RWPE1 (cell line): ENCODE measurements around the gene MYLK4.

Experiments
- CTCF ChIA-PET: fragments of 350-600 bp; sonication (Branson Sonifier 250); formaldehyde crosslinking; extraction: SDS; loops from one replicate; lab custom pipeline; 2021; lab: Yijun Ruan, JAX
- POLR2A ChIA-PET: fragments of 400-600 bp; formaldehyde crosslinking; extraction: SDS; loops from one replicate; lab custom pipeline; 2020; ENCODE audit warnings: antibody characterized with exemption; ENCODE audit not compliant: low non-redundant PET; lab: Yijun Ruan, JAX
- DNase-seq: peaks from one replicate; pipeline ENCODE4 v3.0.0; 2012; ENCODE audit warnings: low spot score
- H3K27ac ChIP-seq: fragments of 450-650 bp; 2 replicates; pipeline ENCODE4 v1.5.1; 2017
- TF ChIP-seq, protein P1 (sequence below): fragments of 450-650 bp; conservative IDR thresholded peaks from 2 replicates; pipeline ENCODE4 v1.5.1; 2017; ENCODE audit warnings: low read depth, mild to moderate bottlenecking

Gene MYLK4

DNA sequence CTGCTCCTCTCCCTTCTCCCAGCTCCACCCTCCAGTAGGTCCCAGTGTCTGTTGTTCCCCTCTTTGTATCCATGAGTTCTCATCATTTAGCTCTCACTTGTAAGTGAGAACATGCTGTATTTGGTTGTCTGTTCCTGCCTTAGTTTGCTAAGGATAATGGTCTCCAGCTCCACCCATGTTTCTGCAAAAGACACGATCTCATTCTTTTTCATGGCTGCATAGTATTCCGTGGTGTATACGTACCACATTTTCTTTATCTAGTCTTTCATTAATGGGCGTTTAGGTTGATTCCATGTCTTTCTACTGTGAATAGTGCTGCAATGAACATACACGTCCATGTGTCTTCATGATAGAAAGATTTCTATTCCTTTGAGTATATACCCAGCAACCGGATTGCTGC lies 136.6 kb downstream of the MYLK4 start:
- DNase-seq: no peak
- ChIA-PET POLR2A (no interaction called here), CTCF (interaction anchor here (0.9 kb wide), 1 partner anchor 804 kb away, joined by 3 read pairs; no protein-coding TSS in a partner anchor)
- TF ChIP-seq, protein P1, sequence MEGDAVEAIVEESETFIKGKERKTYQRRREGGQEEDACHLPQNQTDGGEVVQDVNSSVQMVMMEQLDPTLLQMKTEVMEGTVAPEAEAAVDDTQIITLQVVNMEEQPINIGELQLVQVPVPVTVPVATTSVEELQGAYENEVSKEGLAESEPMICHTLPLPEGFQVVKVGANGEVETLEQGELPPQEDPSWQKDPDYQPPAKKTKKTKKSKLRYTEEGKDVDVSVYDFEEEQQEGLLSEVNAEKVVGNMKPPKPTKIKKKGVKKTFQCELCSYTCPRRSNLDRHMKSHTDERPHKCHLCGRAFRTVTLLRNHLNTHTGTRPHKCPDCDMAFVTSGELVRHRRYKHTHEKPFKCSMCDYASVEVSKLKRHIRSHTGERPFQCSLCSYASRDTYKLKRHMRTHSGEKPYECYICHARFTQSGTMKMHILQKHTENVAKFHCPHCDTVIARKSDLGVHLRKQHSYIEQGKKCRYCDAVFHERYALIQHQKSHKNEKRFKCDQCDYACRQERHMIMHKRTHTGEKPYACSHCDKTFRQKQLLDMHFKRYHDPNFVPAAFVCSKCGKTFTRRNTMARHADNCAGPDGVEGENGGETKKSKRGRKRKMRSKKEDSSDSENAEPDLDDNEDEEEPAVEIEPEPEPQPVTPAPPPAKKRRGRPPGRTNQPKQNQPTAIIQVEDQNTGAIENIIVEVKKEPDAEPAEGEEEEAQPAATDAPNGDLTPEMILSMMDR: no peak
- no peak overlapping the region for H3K27ac ChIP-seq
